ENCODE results near the gene MMP15.

GRCh38 chr16:58018803-58019202 lies 6.8 kb upstream of the MMP15 start:
- no peak for TF ChIP-seq CTCF (IDR thresholded peaks at IDR 0.05)
- TF ChIP-seq POLR2A (IDR thresholded peaks at IDR 0.05), result no peak

Measured in uterus (tissue), 2 donors.